Activated CD4-positive, alpha-beta T cell treated with anti-CD3 and anti-CD28 coated beads, Interleukin-2, amount 10 ng/mL, durations not matched to agents 24 days and 14 days (primary cell): Measurements from ENCODE around the gene ZNF436. TPM values are rescaled to one million over a fixed set of nuclear protein-coding genes. Genes with fewer than 3 reads are reported as not detected.
"Not testable (repeated sequence)": the region's sequence is repeated elsewhere in the genome, so short reads cannot be mapped to it uniquely, and the experiment has no call there.

Experiments used
- DNase-seq: peaks from one replicate; pipeline ENCODE4 v3.0.0; 2022
- H3K27ac Mint-ChIP-seq: one replicate; pipeline ENCODE4 v1.8.0; 2022; ENCODE audit warnings: mild to moderate bottlenecking, mixed read lengths
- H3K27me3 Mint-ChIP-seq: one replicate; pipeline ENCODE4 v1.8.0; 2022; ENCODE audit warnings: mixed read lengths
- H3K36me3 Mint-ChIP-seq: one replicate; pipeline ENCODE4 v1.8.0; 2022; ENCODE audit warnings: low read depth, mild to moderate bottlenecking, mixed read lengths
- H3K4me1 Mint-ChIP-seq: one replicate; pipeline ENCODE4 v1.8.0; 2021; ENCODE audit warnings: mixed read lengths
- H3K4me3 Mint-ChIP-seq: one replicate; pipeline ENCODE4 v1.8.0; 2022; ENCODE audit warnings: mild to moderate bottlenecking, moderate library complexity, mixed read lengths
- H3K9me3 Mint-ChIP-seq: one replicate; pipeline ENCODE4 v1.8.0; 2021; ENCODE audit warnings: mixed read lengths
- intact Hi-C: fragments of 100-400 bp; cut with micrococcal nuclease; formaldehyde crosslinking; loops from one replicate; pipeline ENCODE4 v1.15.1; 2023
- total RNA-seq: library from RNA; stranded (reverse); gene quantifications from 2 replicates; pipeline ENCODE4 v1.2.3, GENCODE V29; 2022

ZNF436 gene
- total RNA-seq, 1 donor from 2014 or later: 5.2 TPM

DNA sequence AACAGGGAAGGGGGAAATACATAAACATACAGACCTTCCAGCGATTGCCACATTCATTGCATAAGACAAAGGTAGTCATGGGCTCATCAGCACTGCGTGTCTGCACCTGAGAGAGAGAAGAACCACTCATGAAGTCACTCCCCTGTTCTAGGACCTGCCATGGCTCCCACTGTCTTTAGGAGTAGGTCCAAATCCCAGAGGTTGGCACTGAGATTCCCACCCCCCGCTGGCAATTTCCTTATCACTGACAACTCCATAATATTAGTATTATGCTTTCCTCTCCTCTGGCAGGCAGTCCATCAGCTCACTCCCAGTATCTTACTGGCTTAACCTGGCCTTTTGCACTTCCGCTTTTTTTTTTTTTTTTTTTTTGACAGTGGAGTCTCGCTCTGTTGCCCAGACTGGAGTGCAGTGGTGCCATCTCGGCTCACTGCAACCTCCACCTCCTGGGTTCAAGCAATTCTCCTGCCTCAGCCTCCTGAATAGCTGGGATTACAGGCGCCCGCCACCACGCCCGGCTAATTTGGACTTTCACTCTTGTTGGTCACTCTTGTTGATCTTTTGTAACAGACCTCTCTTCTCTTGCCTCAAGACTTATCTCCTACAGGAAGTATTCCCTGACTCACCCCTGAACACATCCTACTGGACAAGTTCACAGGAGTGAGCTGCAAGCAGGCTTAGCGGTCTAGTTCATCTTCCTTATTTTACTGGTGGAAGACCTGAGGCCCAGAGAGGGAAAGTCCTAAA, 14.8 kb upstream of the ZNF436 start:
- intact Hi-C loops: no loop called here
- H3K4me1 Mint-ChIP-seq: no peaks in the 10 kb centered on the region
- H3K27me3 Mint-ChIP-seq: no peaks in the 10 kb centered on the region
- no peaks in the 10 kb centered on the region for H3K9me3 Mint-ChIP-seq
- no peaks in the 10 kb centered on the region for H3K36me3 Mint-ChIP-seq
- no peak for DNase-seq
- H3K27ac Mint-ChIP-seq: no peak overlapping the region
- no peak overlapping the region for H3K4me3 Mint-ChIP-seq

DNA sequence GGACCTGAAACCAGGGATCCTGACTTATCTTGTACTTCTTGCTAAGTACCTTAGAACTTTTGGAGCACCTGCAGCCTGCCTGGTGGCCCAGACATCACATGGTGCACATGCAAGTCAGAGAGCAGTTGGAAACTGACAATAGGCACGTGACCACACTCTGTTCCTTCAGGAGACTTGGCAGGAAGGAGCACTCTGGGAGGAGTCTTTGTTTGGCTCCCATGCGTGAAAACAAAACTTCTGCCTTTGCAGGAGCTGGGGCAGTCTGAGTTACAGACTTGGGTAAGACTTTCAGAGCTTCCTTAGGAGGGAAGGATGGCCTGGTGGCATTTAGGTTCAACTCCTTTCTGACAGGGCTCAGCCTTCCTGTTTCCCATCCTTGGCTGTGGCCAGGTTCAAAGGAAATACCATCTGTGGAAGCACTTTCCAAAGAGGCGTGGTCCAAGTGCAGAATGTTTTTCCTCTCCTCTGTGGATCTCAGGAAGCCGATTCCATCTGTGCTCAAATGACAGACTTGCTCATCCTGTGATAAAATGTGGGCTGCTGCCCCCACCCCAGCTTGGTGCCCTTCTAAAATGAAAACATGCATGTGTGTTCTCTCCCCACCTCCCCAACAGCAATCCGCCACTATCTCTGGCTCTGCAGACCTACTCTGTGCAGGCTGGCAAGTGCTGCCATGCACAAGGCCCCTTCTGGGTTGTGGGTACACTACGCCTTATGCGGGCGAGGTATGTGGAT, 14.1 kb upstream of the ZNF436 start:
- no peaks in the 10 kb centered on the region for H3K9me3 Mint-ChIP-seq
- DNase-seq: no peak
- H3K4me1 Mint-ChIP-seq: no peaks in the 10 kb centered on the region
- no peaks in the 10 kb centered on the region for H3K27me3 Mint-ChIP-seq
- H3K36me3 Mint-ChIP-seq: no peaks in the 10 kb centered on the region
- H3K27ac Mint-ChIP-seq: no peak overlapping the region
- no peak overlapping the region for H3K4me3 Mint-ChIP-seq
- intact Hi-C loops: no loop called here

DNA sequence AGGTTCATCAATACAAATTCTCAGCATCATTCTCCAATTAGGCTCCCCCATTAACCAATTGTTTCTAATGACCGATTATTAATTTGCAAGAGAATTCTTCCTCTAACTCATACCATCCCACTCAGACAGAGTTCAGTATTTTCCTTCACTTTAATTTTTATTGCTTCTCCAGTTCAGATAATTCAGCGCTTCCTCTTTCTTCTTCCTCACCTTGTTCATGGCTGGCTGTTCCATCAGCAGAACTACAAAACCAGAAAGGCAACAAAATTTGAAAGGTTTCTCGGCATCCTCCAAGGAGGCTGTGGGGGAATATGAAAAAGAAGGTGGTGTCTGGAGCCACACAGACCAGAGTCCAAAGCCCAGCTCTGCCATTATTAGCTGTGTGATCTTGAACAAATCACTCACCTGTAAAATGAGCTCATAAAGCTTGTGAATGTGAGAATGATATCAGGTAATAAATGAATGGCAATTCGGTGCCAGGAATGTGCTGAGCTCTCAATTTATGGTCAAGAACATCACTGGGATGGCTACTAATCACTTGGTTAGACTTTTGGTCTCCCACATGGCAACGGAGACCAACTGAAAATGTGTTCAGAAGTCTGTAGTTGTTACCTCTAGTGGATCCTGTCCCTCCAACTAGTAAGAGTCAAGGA, 11.7 kb upstream of the ZNF436 start:
- intact Hi-C loops: no loop called here
- DNase-seq: no peak
- Mint-ChIP-seq H3K4me1 (no peaks in the 10 kb centered on the region), H3K27ac (no peak overlapping the region), H3K36me3 (no peaks in the 10 kb centered on the region), H3K4me3 (no peak overlapping the region), H3K27me3 (no peaks in the 10 kb centered on the region), H3K9me3 (no peaks in the 10 kb centered on the region)

DNA sequence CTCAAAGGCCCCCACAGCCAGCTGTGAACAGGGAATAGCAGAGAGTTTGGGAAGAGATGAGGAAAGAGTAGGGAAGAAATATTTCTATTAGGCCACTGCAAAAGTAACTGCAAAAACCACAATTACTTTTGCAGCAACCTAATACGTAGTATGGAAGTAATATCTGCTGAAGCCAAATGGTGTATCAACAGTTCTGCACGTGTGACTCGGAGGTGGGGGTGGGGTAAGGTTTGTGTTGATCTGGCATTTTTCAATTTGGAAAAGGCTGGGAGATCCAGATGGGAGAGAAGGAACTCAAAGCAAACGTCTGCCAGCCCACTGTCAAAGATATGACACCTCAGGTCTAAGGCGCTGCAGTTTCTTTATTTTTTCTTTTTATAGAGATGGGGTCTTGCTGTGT, 11.1 kb upstream of the ZNF436 start:
- DNase-seq: no peak
- Mint-ChIP-seq H3K27ac (no peak overlapping the region), H3K27me3 (no peaks in the 10 kb centered on the region), H3K9me3 (no peaks in the 10 kb centered on the region), H3K36me3 (no peaks in the 10 kb centered on the region), H3K4me1 (no peaks in the 10 kb centered on the region), H3K4me3 (no peak overlapping the region)
- intact Hi-C loops: no loop called here

DNA sequence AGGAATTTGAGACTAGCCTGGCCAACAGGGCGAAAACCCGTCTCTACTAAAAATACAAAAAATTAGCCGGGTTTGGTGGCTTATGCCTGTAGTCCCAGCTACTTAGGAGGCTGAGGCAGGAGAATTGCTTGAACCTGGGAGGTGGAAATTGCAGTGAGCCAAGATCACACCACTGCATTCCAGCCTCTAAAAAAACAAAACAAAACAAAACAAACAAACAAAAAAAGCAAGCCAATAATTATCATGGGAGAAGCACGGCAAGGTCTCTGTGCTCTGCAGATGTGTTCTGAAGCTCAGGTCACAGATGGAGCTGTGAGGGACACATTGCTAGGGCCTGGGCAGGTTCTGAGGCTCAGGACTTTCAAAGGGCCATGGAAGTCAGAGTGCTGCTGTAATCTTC, 10.6 kb upstream of the ZNF436 start:
- H3K4me3 Mint-ChIP-seq, H3K27ac Mint-ChIP-seq, H3K4me1 Mint-ChIP-seq, H3K36me3 Mint-ChIP-seq, H3K9me3 Mint-ChIP-seq, intact Hi-C loops, DNase-seq, H3K27me3 Mint-ChIP-seq: not testable (repeated sequence)

DNA sequence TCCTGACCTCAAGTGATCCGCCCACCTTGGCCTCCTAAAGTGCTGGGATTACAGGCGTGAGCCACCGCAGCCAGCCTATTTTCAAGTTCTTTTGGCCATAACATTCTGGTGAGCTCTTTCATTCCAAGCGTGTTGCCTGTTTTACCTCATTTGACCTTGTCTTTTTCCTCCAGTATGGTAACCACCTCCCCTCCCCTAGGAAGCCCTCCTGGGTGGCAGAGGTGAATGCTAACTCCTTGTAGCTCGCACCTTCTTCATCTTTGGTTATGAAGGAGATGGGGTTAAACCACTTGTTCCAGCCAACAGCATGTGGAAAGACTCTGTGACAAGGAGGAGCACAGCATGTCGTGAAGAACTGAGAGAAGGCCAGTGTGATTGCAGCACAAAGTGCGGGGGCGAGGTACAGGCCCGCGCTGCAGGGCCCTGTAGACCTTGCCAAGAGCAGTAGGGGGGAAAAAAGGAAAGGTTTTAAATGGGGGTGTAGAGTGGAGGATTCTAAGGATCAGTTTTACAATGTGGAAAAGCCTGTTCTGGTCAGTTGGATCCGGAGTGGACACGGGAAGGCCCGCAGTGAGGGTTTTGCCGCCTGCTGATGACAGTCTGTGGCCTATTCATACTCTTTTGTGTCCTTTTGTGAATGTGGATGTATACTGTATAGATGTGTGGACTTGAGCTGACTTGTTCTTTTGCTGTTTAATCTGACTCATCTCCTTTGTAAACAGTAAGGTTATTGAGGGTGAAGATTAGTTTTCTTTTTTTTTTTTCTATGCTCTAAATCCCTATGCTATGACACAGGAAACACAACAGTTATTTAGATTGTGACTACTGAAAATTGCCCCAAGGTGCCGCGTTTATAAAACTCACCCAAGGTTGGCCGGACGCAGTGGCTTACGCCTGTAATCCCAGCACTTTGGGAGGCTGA, 7.5 kb upstream of the ZNF436 start:
- Mint-ChIP-seq H3K4me1 (no peaks in the 10 kb centered on the region), H3K9me3 (no peaks in the 10 kb centered on the region), H3K4me3 (no peak overlapping the region), H3K27ac (no peak overlapping the region), H3K27me3 (no peaks in the 10 kb centered on the region), H3K36me3 (no peaks in the 10 kb centered on the region)
- no peak for DNase-seq
- intact Hi-C loops: no loop called here

DNA sequence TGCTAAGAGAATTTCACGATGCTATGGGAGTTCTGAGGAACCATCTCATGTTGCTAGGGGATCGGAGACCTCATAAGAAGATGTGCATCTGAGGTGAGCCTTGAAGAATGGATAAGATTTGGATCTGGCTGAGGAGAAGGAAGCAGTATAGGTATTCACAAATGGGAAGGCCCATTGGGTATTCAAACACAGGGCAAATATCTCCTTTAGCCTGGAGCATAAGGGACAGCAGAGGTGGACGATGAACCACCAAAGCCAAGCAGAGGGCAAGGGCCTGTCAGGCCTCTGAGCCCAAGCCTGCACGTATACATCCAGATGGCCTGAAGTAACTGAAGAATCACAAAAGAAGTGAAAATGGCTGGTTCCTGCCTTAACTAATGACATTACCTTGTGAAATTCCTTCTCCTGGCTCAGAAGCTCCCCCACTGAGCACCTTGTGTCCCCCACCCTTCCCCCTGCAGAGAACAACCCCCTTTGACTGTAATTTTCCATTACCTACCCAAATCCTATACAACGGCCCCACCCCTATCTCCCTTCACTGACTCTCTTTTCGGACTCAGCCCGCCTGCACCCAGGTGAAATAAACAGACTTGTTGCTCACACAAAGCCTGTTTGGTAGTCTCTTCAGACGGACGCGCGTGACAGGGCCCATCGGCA, 4.6 kb upstream of the ZNF436 start:
- H3K4me3 Mint-ChIP-seq, DNase-seq, H3K9me3 Mint-ChIP-seq, intact Hi-C loops, H3K27me3 Mint-ChIP-seq, H3K27ac Mint-ChIP-seq, H3K36me3 Mint-ChIP-seq: not testable (repeated sequence)
- peaks cover 16% of the 10 kb centered on the region for H3K4me1 Mint-ChIP-seq

DNA sequence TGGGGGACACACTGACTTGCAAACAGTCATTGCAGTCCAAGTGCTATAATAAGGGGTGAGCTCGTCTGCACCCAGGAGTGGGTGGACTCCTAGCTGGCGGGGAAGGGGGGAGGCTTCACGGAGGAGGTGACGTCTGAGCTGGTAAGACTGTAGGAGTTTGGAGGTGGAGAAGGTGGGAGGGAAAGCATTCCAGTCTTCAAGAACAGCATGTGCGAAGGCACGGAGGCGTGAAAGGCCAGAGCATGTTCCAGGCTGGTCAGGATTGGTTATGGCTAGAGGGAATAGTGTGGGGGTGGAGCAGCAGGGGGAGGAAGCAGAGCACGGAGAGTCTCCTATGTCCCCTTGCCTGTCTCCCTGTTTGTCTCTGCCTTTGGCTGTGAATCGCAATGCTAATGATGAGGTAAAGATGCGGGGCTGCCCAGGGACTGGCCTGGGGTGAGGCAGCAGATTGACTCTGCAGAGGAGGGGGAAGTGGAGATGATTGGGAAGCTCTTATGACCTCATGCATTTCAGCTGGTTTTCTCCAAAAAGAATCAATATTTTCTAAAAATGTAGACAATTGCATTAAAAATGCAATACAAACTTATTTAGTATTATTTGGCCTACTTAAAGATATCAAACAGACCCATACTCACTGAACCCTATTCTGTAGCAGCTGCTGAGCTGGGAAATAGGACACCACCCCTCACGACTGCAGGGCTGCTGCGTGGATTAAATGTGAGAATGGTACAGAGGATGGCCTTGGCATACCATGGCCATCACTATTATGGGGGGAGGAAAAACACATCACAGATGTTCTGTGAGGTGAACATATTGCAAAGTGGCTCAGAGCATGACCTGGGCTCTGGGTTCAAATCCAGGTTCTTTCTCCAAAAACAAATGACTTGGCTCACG, 2.6 kb upstream of the ZNF436 start:
- no peak for DNase-seq
- Mint-ChIP-seq H3K4me1 (peaks cover 26% of the 10 kb centered on the region), H3K36me3 (peaks cover 5% of the 10 kb centered on the region), H3K9me3 (no peaks in the 10 kb centered on the region), H3K4me3 (no peak overlapping the region), H3K27me3 (no peaks in the 10 kb centered on the region), H3K27ac (no peak overlapping the region)
- intact Hi-C loops: no loop called here

DNA sequence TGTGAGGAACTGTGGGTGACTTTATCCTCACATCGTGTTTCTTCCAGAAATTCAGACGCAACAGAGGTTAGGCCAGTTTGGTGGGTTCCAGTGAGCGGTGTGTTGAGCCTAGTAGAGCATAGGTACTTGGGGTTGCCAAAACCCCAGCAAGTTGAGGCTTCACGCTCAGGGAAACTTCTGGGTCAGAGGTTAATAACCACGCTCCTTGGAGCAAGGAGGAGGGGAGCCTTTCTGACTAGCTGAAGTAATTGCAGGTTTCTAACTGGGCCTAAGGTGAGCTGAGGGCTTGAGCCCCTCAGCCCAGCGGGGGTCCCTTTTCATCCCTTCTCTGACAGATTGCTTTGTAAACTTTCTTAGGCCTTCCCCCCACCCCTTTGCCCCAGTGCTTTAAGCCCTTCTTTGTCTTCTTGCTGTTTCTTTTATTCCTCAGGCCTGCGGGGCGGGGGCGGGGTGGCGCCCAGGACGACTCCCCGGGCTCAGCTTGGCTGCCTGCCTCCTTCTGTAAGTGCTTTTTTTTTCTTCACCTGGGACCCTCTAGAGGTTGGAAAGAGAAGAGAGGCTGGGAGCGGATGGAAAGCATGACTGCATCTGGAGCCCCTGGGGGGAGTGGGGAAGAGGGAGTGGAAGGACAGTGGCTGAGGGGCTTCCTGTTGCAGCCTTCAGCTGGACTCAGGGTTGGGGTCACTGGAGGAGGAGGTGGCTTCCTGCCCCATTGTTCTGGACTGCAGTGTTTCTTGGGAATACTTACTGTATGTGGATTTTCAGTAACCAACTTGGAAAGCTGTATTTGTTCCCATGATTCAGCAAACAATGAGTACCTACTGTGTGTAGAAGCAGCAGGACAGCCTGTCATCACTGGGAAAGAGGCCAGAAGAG, 1.3 kb upstream of the ZNF436 start:
- peaks cover 16% of the 10 kb centered on the region for H3K36me3 Mint-ChIP-seq
- peak overlapping the region; percentile 64 for H3K27ac Mint-ChIP-seq
- DNase-seq: no peak
- intact Hi-C loops: no loop called here
- H3K4me3 Mint-ChIP-seq: peak overlapping the region; percentile 94
- no peaks in the 10 kb centered on the region for H3K27me3 Mint-ChIP-seq
- H3K4me1 Mint-ChIP-seq: peaks cover 33% of the 10 kb centered on the region
- H3K9me3 Mint-ChIP-seq: peaks cover 6% of the 10 kb centered on the region

DNA sequence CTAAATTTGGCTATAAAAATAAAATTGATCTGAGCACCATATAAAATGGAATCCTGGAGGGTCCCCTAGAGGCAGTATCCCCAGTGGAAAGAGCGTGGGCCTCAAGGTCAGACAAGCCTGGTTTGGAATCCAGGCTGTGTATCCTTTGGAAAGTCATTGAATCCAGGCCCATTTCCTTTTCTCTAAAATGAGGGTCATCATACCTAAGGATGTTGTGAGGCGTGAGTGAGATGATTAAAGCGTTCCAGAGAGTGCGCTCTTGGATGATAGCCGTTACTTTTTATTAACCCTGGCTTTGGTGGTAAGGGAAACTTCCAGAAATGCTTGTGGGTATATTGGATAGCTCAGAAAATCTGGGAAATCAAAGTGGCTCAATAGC, 683 bp upstream of the ZNF436 start:
- Mint-ChIP-seq H3K4me1 (peaks cover 33% of the 10 kb centered on the region), H3K36me3 (peaks cover 20% of the 10 kb centered on the region), H3K27ac (peak overlapping the region; percentile 32), H3K4me3 (peak overlapping the region; percentile 94), H3K27me3 (no peaks in the 10 kb centered on the region), H3K9me3 (peaks cover 7% of the 10 kb centered on the region)
- intact Hi-C loops: no loop called here
- no peak for DNase-seq

DNA sequence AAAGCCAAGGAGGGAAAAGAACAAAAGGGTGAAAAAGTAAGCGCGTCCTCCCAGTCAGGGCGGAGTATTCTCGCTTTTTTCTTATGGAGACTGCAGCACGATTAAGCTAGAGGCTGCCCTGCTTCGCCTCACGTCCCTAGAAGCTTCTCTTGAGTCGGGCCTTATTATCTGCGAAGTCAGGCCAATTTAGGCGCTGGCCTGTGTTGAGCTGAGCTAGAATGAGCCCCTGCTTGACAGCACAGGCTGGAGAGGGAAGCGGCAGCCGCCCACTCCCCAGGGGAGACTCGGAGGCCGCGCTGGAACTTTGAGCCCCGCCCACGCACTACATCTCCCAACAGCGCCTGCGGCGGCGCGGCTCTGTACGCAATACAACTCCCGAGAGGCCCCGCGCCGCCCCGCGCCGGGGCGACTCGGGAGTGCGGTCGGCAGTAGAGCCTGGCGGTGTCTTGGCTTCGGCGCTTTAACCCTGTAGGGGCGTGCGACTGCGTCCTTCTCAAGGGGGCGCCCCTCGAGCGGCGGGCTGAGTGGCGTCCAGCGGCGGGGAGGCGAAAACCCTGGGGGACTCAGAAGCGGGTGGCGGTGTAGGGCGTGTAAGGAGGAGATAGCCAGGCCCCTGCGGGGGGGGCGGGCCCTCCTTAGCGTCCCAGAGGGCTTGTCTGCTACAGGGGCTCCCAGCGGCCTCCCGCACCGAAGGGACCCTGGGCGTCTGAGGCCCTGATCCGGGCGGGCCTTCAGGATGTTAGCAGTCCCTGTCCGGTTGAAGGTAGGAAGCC, 888 bp downstream of the ZNF436 start:
- peaks cover 7% of the 10 kb centered on the region for H3K9me3 Mint-ChIP-seq
- H3K4me1 Mint-ChIP-seq: peaks cover 33% of the 10 kb centered on the region
- no peaks in the 10 kb centered on the region for H3K27me3 Mint-ChIP-seq
- peaks cover 30% of the 10 kb centered on the region for H3K36me3 Mint-ChIP-seq
- peak overlapping the region; percentile 99 for H3K27ac Mint-ChIP-seq
- peak overlapping the region; percentile 94 for H3K4me3 Mint-ChIP-seq
- intact Hi-C loops: loop anchor here (1.0 to 10.0 kb wide), 5 partner anchors 24 to 1274 kb away; partner anchors contain the start of genes E2F2, HNRNPR, RPL11 and SRRM1
- DNase-seq: peak; percentile 97
